ENCODE measurements around the gene EML6. TPM values are rescaled to one million over a fixed set of nuclear protein-coding genes. Genes with fewer than 3 reads are reported as not detected.

Gene EML6
- total and polyA plus RNA-seq, 10 of the 15 experiments (the other 5 are each of a cell fraction or from before 2014, with no cell fraction given): 0.09 to 0.67 (median 0.21) TPM

GRCh38 chr2:54824567-54824966 is 101.1 kb downstream of the EML6 start:
- POLR2A ChIA-PET: no interaction called here
- in situ Hi-C loops (cut with MboI): no loop called here
- CTCF ChIA-PET: interaction anchor here (1.3 to 2.8 kb wide), 2 partner anchors 14 to 76 kb away, joined by 3 to 14 read pairs; no protein-coding TSS in a partner anchor

More at GRCh38 chr2:54824567-54824966, 101.1 kb downstream of the EML6 start:
- Histone ChIP-seq H3K4me2 (ENCODE audit: control insufficient read depth, insufficient read depth) (no peak overlapping the region), H4K20me1 (ENCODE audit: control insufficient read depth, insufficient read depth) (no peaks in the 10 kb centered on the region), H3K27ac (ENCODE audit: control insufficient read depth, insufficient read depth) (no peak overlapping the region), H3K4me1 (ENCODE audit: control insufficient read depth, insufficient read depth, low read length) (no peaks in the 10 kb centered on the region), H3K79me2 (ENCODE audit: control insufficient read depth, insufficient read depth, low read length) (no peaks in the 10 kb centered on the region), H3K9ac (ENCODE audit: control insufficient read depth, insufficient read depth, low read length) (no peak overlapping the region), H2AFZ (ENCODE audit: control insufficient read depth, low read depth, low read length) (no peak overlapping the region), H3K27me3 (replicated peaks in 1 of 2; ENCODE audit: control insufficient read depth in 2 of 2, insufficient read depth in 2 of 2, low read length in 1 of 2) (peaks cover 0 to 4% of the 10 kb centered on the region in 2 experiments; a peak in 1 of 4 replicates), H3K36me3 (ENCODE audit: control insufficient read depth in 2 of 2, insufficient read depth in 2 of 2, low read length in 1 of 2) (no peaks in the 10 kb centered on the region), H3K4me3 (no peak overlapping the region), H3K9me3 (replicated peaks; ENCODE audit: control insufficient read depth, insufficient read depth, low read length) (no peaks in the 10 kb centered on the region)
- ATAC-seq: no peak
- DNase-seq (ENCODE audit: low read depth, low spot score): no peak
- BruUV-seq (replicated peaks): no TSS peak
- WGBS (ENCODE audit: insufficient coverage, insufficient replicate concordance, low lambda C conversion rate, missing lambda C conversion rate): 53% methylated on average over 4 of the region's 4 CpGs
- ChIA-PET SMC1A (ENCODE audit: uncharacterized antibody, unreplicated experiment) (interaction anchor here (1.3 kb wide), 1 partner anchor 329 kb away, joined by 3 read pairs; no protein-coding TSS in a partner anchor), RAD21 (ENCODE audit: unreplicated experiment) (interaction anchor here (0.9 kb wide), 1 partner anchor 75 kb away, joined by 3 read pairs; no protein-coding TSS in a partner anchor)
- no peak for TF ChIP-seq SP1 (IDR thresholded peaks at IDR 0.05; ENCODE audit: low read depth, low read length)
- no peak for TF ChIP-seq SPI1 (IDR thresholded peaks at IDR 0.05; ENCODE audit: borderline replicate concordance, insufficient read depth, low read depth, low read length)
- TF ChIP-seq, protein P1, sequence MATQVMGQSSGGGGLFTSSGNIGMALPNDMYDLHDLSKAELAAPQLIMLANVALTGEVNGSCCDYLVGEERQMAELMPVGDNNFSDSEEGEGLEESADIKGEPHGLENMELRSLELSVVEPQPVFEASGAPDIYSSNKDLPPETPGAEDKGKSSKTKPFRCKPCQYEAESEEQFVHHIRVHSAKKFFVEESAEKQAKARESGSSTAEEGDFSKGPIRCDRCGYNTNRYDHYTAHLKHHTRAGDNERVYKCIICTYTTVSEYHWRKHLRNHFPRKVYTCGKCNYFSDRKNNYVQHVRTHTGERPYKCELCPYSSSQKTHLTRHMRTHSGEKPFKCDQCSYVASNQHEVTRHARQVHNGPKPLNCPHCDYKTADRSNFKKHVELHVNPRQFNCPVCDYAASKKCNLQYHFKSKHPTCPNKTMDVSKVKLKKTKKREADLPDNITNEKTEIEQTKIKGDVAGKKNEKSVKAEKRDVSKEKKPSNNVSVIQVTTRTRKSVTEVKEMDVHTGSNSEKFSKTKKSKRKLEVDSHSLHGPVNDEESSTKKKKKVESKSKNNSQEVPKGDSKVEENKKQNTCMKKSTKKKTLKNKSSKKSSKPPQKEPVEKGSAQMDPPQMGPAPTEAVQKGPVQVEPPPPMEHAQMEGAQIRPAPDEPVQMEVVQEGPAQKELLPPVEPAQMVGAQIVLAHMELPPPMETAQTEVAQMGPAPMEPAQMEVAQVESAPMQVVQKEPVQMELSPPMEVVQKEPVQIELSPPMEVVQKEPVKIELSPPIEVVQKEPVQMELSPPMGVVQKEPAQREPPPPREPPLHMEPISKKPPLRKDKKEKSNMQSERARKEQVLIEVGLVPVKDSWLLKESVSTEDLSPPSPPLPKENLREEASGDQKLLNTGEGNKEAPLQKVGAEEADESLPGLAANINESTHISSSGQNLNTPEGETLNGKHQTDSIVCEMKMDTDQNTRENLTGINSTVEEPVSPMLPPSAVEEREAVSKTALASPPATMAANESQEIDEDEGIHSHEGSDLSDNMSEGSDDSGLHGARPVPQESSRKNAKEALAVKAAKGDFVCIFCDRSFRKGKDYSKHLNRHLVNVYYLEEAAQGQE (IDR thresholded peaks at IDR 0.05; ENCODE audit: low read depth, low read length): no peak
- no peak for TF ChIP-seq MYB (IDR thresholded peaks at IDR 0.05; ENCODE audit: borderline replicate concordance, low read depth, low read length)
- TF ChIP-seq FOXM1 (IDR thresholded peaks at IDR 0.05; ENCODE audit: low read depth, low read length): no peak
- TF ChIP-seq NR2F1 (conservative IDR thresholded peaks at IDR 0.05): no peak
- TF ChIP-seq KDM1A (IDR thresholded peaks at IDR 0.05; ENCODE audit: borderline replicate concordance): no peak
- no peak for TF ChIP-seq CHD2 (IDR thresholded peaks at IDR 0.05; ENCODE audit: borderline replicate concordance, low read depth, low read length)
- TF ChIP-seq HDAC6 (IDR thresholded peaks at IDR 0.05; ENCODE audit: unreplicated experiment): no peak
- FAIRE-seq: no peak
- intact Hi-C loops (cut with micrococcal nuclease; ENCODE audit: unreplicated experiment): no loop called here

Measured in GM12878 (cell line).